Measurements from ENCODE around the gene LRRC75B.

LRRC75B gene

DNA sequence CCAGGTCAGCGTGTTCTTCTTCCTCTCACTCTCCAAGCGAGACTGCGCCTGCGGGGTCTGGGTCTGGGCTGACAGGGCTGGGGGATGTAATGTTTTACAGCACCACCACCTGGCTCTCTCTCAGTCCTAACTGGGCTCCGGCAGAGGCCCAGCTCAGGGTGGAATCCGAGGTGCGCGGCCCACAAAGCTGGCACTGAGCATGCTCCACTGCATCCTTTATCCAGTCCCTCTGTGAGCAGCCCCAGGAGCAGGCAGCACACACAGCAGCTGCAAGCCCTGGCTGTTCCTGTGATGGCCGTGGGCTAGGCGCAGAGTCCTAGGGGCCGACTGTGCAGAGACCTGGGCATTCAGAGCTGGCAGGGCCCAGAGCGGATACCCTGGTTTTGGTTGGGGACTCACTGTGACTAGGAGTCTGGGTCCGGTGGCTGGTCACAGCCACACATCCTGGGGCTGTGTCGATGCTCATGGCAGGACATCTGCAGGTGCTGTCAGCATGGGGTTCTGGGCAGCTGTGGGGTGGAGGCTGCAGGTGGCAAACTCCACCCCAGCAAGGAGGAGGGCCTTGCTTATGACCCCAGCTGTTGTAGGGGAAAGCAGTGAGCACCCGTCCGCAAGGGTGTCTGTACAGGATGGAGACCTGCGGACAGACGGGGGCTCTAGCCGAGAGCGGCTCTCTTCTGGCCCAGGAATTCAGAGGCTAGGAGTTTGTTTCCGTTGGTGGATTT lies 4.0 kb downstream of the LRRC75B start:
- no peak overlapping the region for H3K27ac ChIP-seq (ENCODE audit: low read depth, low read length, poor library complexity, severe bottlenecking)
- no peak overlapping the region for H3K9ac ChIP-seq (ENCODE audit: low read length)
- no peaks in the 10 kb centered on the region for H4K20me1 ChIP-seq (ENCODE audit: insufficient read depth, low read length)
- H3K4me2 ChIP-seq (ENCODE audit: low read length) = no peak overlapping the region
- no peak overlapping the region for H2AFZ ChIP-seq (ENCODE audit: low read length)
- no peaks in the 10 kb centered on the region for H3K9me3 ChIP-seq (ENCODE audit: low read length)
- H3K79me2 ChIP-seq (ENCODE audit: insufficient read depth, low read length) = no peaks in the 10 kb centered on the region
- no peak for TF ChIP-seq CTCF (IDR thresholded peaks at IDR 0.05; ENCODE audit: low read length)
- TF ChIP-seq EZH2 (IDR thresholded peaks at IDR 0.05; ENCODE audit: borderline replicate concordance, low read length) = no peak
- H3K27me3 ChIP-seq (ENCODE audit: insufficient read depth, low read length) = peaks cover 14% of the 10 kb centered on the region; the same call in 1 of the 2 replicates
- no peaks in the 10 kb centered on the region for H3K36me3 ChIP-seq (ENCODE audit: insufficient read depth, low read length)
- no peaks in the 10 kb centered on the region for H3F3A ChIP-seq (ENCODE audit: insufficient read depth, low read length)
- H3K4me1 ChIP-seq (ENCODE audit: insufficient read depth, low read length, severe bottlenecking) = peaks cover 11% of the 10 kb centered on the region
- H3K4me3 ChIP-seq (ENCODE audit: low read depth, low read length, poor library complexity, severe bottlenecking) = no peak overlapping the region
- no peaks in the 10 kb centered on the region for H3K9me2 ChIP-seq (ENCODE audit: low read depth, low read length)

DNA sequence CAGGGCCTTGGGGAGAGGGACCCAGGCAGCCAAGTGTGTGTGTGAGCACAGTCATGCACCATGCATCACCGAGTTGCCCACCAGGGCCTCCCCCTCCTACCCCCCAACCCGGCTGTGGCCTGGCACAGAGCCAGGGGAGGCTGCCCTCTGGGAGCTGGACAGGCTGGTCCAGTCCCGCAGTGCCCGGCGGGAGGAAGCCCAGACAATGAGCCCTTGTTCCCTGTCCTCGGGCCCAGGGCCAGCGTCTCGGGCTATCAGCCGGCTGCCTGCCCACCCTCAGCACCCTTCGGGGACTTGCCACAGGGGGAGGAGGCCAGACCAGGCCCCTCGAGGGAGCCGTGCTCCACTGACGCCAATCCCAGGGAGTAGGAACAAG lies 4.5 kb downstream of the LRRC75B start:
- H3K4me1 ChIP-seq (ENCODE audit: insufficient read depth, low read length, severe bottlenecking) = peaks cover 11% of the 10 kb centered on the region
- TF ChIP-seq EZH2 (IDR thresholded peaks at IDR 0.05; ENCODE audit: borderline replicate concordance, low read length) (no peak), CTCF (IDR thresholded peaks at IDR 0.05; ENCODE audit: low read length) (no peak)
- H3K9ac ChIP-seq (ENCODE audit: low read length) = no peak overlapping the region
- no peaks in the 10 kb centered on the region for H3K9me2 ChIP-seq (ENCODE audit: low read depth, low read length)
- no peaks in the 10 kb centered on the region for H3F3A ChIP-seq (ENCODE audit: insufficient read depth, low read length)
- no peak overlapping the region for H3K4me2 ChIP-seq (ENCODE audit: low read length)
- no peaks in the 10 kb centered on the region for H3K79me2 ChIP-seq (ENCODE audit: insufficient read depth, low read length)
- no peaks in the 10 kb centered on the region for H4K20me1 ChIP-seq (ENCODE audit: insufficient read depth, low read length)
- no peaks in the 10 kb centered on the region for H3K9me3 ChIP-seq (ENCODE audit: low read length)
- H3K36me3 ChIP-seq (ENCODE audit: insufficient read depth, low read length) = no peaks in the 10 kb centered on the region
- no peak overlapping the region for H3K4me3 ChIP-seq (ENCODE audit: low read depth, low read length, poor library complexity, severe bottlenecking)
- peaks cover 14% of the 10 kb centered on the region; the same call in 1 of the 2 replicates for H3K27me3 ChIP-seq (ENCODE audit: insufficient read depth, low read length)
- no peak overlapping the region for H2AFZ ChIP-seq (ENCODE audit: low read length)
- no peak overlapping the region for H3K27ac ChIP-seq (ENCODE audit: low read depth, low read length, poor library complexity, severe bottlenecking)

- Histone ChIP-seq H3K4me3 (ENCODE audit: low read depth, low read length, poor library complexity, severe bottlenecking) (no peak overlapping the region), H3K27me3 (ENCODE audit: insufficient read depth, low read length) (peaks cover 12% of the 10 kb centered on the region; the same call in 1 of the 2 replicates), H3K79me2 (ENCODE audit: insufficient read depth, low read length) (no peaks in the 10 kb centered on the region), H3K9me3 (ENCODE audit: low read length) (no peaks in the 10 kb centered on the region), H3K36me3 (ENCODE audit: insufficient read depth, low read length) (no peaks in the 10 kb centered on the region), H3K4me2 (ENCODE audit: low read length) (no peak overlapping the region), H3K9me2 (ENCODE audit: low read depth, low read length) (no peaks in the 10 kb centered on the region), H3K9ac (ENCODE audit: low read length) (no peak overlapping the region), H4K20me1 (ENCODE audit: insufficient read depth, low read length) (no peaks in the 10 kb centered on the region), H3F3A (ENCODE audit: insufficient read depth, low read length) (no peaks in the 10 kb centered on the region), H3K27ac (ENCODE audit: low read depth, low read length, poor library complexity, severe bottlenecking) (no peak overlapping the region), H3K4me1 (ENCODE audit: insufficient read depth, low read length, severe bottlenecking) (peaks cover 7% of the 10 kb centered on the region), H2AFZ (ENCODE audit: low read length) (no peak overlapping the region)
- no peak for TF ChIP-seq CTCF (IDR thresholded peaks at IDR 0.05; ENCODE audit: low read length)
- no peak for TF ChIP-seq EZH2 (IDR thresholded peaks at IDR 0.05; ENCODE audit: borderline replicate concordance, low read length)
These were observed 4.9 kb downstream of the LRRC75B start for GRCh38 chr22:24587948-24588347.
